Cardiac septum (tissue), 1 donor: ENCODE data around the gene CNTNAP2. TPM values are rescaled to one million over a fixed set of nuclear protein-coding genes. Genes with fewer than 3 reads are reported as not detected.
A peak's percentile ranks its signal among the peaks of the same experiment; 100 is the strongest.

ENCODE experiments used
- DNase-seq: peaks from one replicate; pipeline ENCODE4 v3.0.0-alpha.2; 2020; ENCODE audit warnings: low spot score
- intact Hi-C: fragments of 100-400 bp; cut with DNase I; formaldehyde crosslinking; loops from one replicate; pipeline ENCODE4 v1.14.0; 2022
- total RNA-seq: library from RNA; stranded (reverse); fragmentation: NEBNext Ultra II Directional; extraction: Animal tissue kit (Norgen Biotek cat#: 25700); gene quantifications from one replicate; pipeline ENCODE4 v1.2.1, GENCODE V29; 2021
- donor health status: DM: no; HTN: no; CAD: no.

Gene CNTNAP2
- total RNA-seq, 1 donor from 2014 or later: 0.22 TPM

DNA sequence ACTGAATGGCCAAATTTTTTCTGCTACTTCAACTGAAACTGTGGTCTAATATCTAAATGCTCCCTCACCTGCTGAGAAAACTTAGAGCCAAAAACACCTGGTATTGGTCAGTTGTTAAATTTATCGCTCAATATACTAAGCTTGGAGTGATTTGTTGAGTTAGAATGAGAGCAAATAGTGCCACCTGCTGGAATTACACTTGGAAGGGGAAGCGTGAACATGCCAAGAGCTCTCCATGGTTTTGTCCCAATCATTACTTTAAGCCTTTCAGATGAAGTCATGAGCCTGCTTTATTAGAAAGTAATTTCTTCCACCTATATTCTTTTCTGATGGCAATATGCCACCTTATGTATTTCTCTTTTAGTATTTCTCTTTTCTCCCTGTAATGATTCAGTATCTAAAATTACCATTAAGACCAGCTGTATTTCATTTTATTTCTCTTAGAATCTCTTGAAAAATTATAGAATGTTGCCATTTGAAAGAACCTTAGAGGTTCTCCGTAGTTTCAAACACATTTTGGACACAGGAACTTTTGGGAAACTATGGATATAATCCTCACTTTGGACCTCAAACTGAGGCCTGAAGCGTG, 2026.2 kb downstream of the CNTNAP2 start:
- intact Hi-C loops: no loop called here
- no peak for DNase-seq

- DNase-seq: no peak
- intact Hi-C loops: no loop called here
These were observed 2028.2 kb downstream of the CNTNAP2 start for GRCh38 chr7:148144827-148145226.

- intact Hi-C loops: no loop called here
- DNase-seq: no peak
These were observed 2029.7 kb downstream of the CNTNAP2 start for GRCh38 chr7:148146346-148146745.

GRCh38 chr7:148147438-148147837, 2030.8 kb downstream of the CNTNAP2 start:
- intact Hi-C loops: no loop called here
- no peak for DNase-seq

DNA sequence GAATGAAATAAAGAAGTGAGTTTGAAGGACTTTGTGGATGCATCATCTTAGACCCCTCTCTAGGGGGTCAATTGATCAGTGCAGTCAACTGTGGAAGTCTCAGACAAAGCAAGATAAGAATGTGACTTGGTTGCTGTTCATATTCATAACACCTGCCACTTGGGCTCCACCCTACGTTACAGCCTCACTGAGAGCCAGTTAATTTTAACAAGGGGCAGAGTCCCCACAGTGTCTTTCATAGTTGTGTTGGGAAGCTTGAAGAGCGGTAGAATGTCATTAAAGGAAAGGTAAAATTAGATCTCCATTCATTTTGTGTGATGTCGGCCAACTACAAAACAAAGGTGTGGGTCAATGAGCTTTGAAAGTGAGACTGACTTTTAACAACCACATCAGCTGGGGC, 2031.9 kb downstream of the CNTNAP2 start:
- DNase-seq: no peak
- intact Hi-C loops: no loop called here

GRCh38 chr7:148149730-148150129, 2033.1 kb downstream of the CNTNAP2 start:
- DNase-seq: no peak
- intact Hi-C loops: no loop called here

GRCh38 chr7:148151778-148152177, 2035.2 kb downstream of the CNTNAP2 start:
- no peak for DNase-seq
- intact Hi-C loops: loop anchor here (2.0 kb wide), 1 partner anchor 33 kb away; no protein-coding TSS in a partner anchor

DNA sequence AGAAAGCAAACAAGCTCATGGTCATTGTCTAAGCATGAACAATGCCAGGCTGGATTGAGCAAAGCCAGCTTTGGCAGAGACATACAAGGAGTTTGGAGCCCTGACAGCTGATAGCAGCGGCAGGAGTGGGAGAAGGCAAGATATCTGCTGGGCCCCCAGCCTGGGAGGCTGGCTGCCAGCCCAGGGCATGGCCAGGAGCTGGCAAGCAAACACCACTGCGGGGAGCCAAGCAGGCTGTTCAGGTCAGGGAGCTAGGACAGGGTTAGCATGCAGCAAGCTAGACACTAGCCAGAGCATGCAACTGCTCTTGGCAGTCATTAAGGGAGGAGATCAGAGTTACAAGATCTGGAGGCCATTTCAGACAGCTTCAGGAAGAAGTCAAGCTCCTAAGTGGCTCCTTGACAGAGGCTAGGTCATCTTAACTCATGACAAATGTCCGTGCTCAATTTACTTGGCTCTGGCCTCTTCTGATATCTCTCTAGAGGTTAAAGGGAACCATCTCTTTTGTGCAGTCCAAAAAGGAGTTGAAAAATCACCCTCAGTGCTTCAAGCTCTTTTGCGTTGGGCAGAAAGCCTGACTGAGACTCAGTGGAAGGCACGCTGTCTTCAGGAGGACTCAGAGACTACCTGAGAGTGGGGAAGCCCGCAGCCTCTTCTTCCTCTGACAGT, 2037.1 kb downstream of the CNTNAP2 start:
- intact Hi-C loops: loop anchor here (1.0 to 2.0 kb wide), 2 partner anchors 31 to 79 kb away; no protein-coding TSS in a partner anchor
- DNase-seq: peak; percentile 86

GRCh38 chr7:148155000-148155399, 2038.4 kb downstream of the CNTNAP2 start:
- DNase-seq: no peak
- intact Hi-C loops: no loop called here

GRCh38 chr7:148155826-148156225, 2039.2 kb downstream of the CNTNAP2 start:
- intact Hi-C loops: no loop called here
- DNase-seq: no peak

GRCh38 chr7:148156233-148156632, 2039.6 kb downstream of the CNTNAP2 start:
- intact Hi-C loops: no loop called here
- DNase-seq: no peak

DNA sequence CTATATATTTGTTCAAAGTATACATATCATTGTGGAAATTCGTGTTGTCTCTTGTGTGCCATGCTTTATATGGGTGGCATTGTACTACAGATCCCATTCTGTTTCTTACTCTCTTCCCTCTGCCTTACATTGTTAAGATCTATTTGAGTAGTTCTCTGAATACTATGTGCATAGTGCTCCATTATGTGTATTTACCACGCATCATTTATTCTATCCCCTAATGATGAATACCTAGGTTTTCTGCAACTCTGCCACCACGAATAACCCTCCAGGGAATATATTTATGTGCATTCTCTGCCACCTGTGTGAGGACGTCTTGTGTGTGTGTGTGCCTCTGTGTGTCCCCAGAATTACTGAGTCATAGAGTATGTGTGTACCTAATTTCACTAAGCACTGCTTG, 2042.7 kb downstream of the CNTNAP2 start:
- DNase-seq: no peak
- intact Hi-C loops: no loop called here

GRCh38 chr7:148161776-148162175, 2045.2 kb downstream of the CNTNAP2 start:
- DNase-seq: no peak
- intact Hi-C loops: no loop called here

GRCh38 chr7:148162808-148163207, 2046.2 kb downstream of the CNTNAP2 start:
- no peak for DNase-seq
- intact Hi-C loops: no loop called here

GRCh38 chr7:148163246-148163645, 2046.6 kb downstream of the CNTNAP2 start:
- DNase-seq: no peak
- intact Hi-C loops: no loop called here

- DNase-seq: no peak
- intact Hi-C loops: no loop called here
These were observed 2056.3 kb downstream of the CNTNAP2 start for GRCh38 chr7:148172920-148173319.

DNA sequence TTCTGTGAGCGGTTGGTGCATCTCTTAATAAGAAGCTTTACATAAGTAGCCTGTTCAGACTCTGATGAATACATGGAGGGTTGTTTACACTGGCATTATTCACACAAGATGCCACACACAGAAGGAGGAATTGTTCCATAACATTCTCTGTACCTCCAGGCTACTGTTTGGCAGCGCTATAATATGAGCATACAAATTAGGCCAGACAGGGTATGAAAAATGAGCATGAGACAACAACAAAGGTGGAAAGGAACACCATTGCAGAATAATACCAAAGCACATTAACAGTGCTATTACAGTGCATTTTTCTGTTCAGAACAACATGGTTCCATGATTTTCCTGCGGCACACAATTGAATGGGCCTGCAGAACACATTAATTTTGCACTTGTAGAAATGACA, 2056.8 kb downstream of the CNTNAP2 start:
- intact Hi-C loops: no loop called here
- no peak for DNase-seq

GRCh38 chr7:148174376-148174775, 2057.8 kb downstream of the CNTNAP2 start:
- intact Hi-C loops: no loop called here
- no peak for DNase-seq

DNA sequence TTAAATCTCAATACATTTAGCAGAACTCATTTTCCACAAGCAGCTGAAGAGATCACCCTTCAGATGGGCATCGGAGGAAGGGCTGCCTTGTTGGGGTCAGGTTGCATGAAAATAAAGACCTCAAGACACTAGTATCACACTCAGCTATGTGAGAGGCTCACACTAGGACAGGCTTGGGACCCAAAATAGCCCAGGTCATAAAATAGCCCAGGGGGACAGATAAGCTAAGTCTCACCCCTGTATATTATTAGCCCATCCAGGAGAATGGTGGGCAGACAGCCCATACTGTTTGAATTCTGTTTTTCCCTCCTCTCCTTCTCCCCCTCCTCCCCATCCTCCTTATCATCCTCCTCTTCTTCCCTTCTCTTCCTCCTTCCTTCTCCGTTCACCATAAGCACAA, 2058.9 kb downstream of the CNTNAP2 start:
- intact Hi-C loops: no loop called here
- DNase-seq: no peak

DNA sequence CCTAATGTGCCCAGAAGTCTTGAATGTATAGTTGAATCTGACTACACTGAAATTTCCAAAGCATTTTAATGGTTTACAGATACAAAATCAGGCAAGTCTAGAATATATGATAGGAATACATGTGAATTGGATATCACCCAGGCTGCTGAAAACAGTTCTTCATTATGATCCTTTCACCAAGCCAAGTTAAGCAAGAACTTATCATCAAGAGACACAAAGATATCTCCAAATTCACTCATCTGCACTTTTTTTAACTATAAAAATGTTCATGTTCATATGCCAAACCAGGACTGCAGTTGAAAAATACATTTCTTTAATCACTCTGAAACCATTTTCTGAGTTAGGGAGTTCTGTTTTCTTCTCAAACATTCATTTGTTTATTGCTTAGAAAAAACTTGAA, 2061.4 kb downstream of the CNTNAP2 start:
- intact Hi-C loops: no loop called here
- DNase-seq: no peak

DNA sequence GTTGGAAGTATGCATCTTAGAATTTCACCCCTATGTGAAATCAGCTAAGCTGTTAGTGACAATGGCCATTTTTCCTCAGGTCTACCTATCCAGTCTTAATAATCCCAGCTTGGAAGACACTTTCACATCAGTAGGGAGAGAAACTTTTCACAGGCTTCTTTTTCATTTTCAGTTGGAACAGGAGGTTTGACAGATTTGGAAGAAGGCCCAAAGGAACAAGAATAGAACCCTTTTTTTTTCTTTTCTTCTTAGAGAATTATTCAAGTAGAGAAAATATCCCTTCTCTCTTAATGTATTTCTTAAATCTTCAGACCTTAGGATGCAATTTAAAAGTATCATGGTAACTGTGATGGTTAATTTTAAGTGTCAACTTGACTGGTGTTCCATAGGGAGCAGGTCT, 2063.5 kb downstream of the CNTNAP2 start:
- intact Hi-C loops: no loop called here
- DNase-seq: no peak

DNA sequence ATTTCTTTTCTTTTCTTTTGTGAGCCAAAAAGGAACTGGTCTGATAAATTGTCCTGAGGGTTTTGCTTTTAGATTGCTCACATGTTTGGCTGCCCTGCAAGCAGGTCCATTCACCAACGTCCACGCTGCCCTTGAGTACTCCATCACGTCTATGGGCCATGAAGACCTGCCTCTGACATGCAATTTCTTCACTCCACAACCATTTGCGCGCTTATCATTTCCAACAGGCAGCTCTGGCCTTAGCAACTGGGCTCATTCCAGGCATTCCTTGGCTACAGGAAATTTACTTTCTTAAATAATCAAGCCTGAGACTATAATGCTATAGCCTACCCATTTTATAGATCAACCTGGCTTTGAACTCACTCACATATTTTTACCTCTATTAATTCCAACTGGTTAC, 2065.7 kb downstream of the CNTNAP2 start:
- no peak for DNase-seq
- intact Hi-C loops: no loop called here
